T-helper 1 cell (primary cell): ENCODE data around the gene LMCD1.

Source experiments
- DNase-seq, 5 donors: peaks; one replicate each; pipeline ENCODE4 v3.0.0-alpha.2; 2012 to 2020

Gene LMCD1

GRCh38 chr3:8538223-8538622 lies 36.6 kb downstream of the LMCD1 start:
- DNase-seq = no peak

- no peak for DNase-seq
Measured at GRCh38 chr3:8538913-8539312, 37.3 kb downstream of the LMCD1 start.

GRCh38 chr3:8539419-8539818 lies 37.8 kb downstream of the LMCD1 start:
- no peak for DNase-seq

GRCh38 chr3:8540456-8540855 lies 38.8 kb downstream of the LMCD1 start:
- no peak for DNase-seq

- DNase-seq = no peak
Measured at GRCh38 chr3:8541486-8541885, 39.9 kb downstream of the LMCD1 start.

GRCh38 chr3:8542190-8543135 lies 40.8 kb downstream of the LMCD1 start:
- no peak for DNase-seq

- DNase-seq = no peak
Measured at GRCh38 chr3:8546609-8547008, 45.0 kb downstream of the LMCD1 start.

GRCh38 chr3:8548502-8549275 lies 47.1 kb downstream of the LMCD1 start:
- no peak for DNase-seq

- no peak for DNase-seq
Measured at GRCh38 chr3:8549354-8549753, 47.7 kb downstream of the LMCD1 start.

GRCh38 chr3:8550611-8551010 lies 49.0 kb downstream of the LMCD1 start:
- DNase-seq = no peak

GRCh38 chr3:8552223-8552762 lies 50.7 kb downstream of the LMCD1 start:
- no peak for DNase-seq

GRCh38 chr3:8553405-8553804 lies 51.8 kb downstream of the LMCD1 start:
- no peak for DNase-seq

GRCh38 chr3:8554696-8555095 lies 53.1 kb downstream of the LMCD1 start:
- no peak for DNase-seq

- DNase-seq = no peak
Measured at GRCh38 chr3:8555113-8555661, 53.6 kb downstream of the LMCD1 start.

- no peak for DNase-seq
Measured at GRCh38 chr3:8555725-8556472, 54.3 kb downstream of the LMCD1 start.

- DNase-seq = no peak
Measured at GRCh38 chr3:8556473-8556869, 54.8 kb downstream of the LMCD1 start.

- DNase-seq = no peak
Measured at GRCh38 chr3:8557298-8557697, 55.7 kb downstream of the LMCD1 start.

GRCh38 chr3:8558645-8559044 lies 57.0 kb downstream of the LMCD1 start:
- DNase-seq = no peak

GRCh38 chr3:8559351-8559750 lies 57.7 kb downstream of the LMCD1 start:
- no peak for DNase-seq

GRCh38 chr3:8560366-8561007 lies 58.9 kb downstream of the LMCD1 start:
- no peak for DNase-seq

- DNase-seq = no peak
Measured at GRCh38 chr3:8561370-8561769, 59.7 kb downstream of the LMCD1 start.

- DNase-seq = no peak
Measured at GRCh38 chr3:8562081-8562595, 60.5 kb downstream of the LMCD1 start.
